Mammary epithelial cell (primary cell): ENCODE data around the gene IKBKE.

ENCODE experiments used
- EZH2 ChIP-seq: IDR thresholded peaks from 2 replicates; pipeline ENCODE4 v1.6.1; 2012; ENCODE audit warnings: low read length, inconsistent platforms, borderline replicate concordance
- TF ChIP-seq, protein P1 (sequence below), 2 donors: IDR thresholded peaks in 1 of 2; conservative IDR thresholded peaks in 1 of 2; 2 replicates each; pipeline ENCODE4 v1.5.1; 2011 to 2012; ENCODE audit warnings: inconsistent platforms in 2 of 2, low read length in 2 of 2, mild to moderate bottlenecking in 2 of 2, control low read depth in 1 of 2, low read depth in 1 of 2; ENCODE audit not compliant: insufficient read depth in 1 of 2; ENCODE audit errors: extremely low read depth in 1 of 2

DNA sequence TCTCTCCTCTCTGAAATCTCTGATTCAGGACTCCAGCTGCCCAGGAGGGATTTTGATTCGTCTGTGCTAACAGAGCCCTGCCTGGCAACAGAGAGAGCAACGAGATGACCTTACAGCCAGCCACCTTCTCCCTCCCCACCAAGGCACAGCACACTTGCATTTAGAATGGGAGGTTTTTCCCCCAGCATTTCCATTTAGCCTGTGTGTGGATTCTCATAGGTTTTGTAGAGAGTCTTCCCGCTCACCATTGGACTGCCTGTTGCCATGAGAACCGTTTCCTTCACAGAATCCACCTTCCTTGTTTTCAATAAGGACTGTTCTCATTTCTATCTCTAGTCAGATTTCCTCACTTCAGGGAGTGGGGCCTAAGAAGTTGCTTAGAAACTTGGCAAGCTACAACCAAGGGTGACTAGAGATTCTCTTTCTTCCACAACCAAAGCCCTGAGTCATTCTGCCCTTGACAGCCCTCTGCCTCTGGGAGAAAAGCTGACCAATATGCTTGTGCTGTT lies 5.8 kb upstream of the IKBKE start:
- TF ChIP-seq, protein P1, sequence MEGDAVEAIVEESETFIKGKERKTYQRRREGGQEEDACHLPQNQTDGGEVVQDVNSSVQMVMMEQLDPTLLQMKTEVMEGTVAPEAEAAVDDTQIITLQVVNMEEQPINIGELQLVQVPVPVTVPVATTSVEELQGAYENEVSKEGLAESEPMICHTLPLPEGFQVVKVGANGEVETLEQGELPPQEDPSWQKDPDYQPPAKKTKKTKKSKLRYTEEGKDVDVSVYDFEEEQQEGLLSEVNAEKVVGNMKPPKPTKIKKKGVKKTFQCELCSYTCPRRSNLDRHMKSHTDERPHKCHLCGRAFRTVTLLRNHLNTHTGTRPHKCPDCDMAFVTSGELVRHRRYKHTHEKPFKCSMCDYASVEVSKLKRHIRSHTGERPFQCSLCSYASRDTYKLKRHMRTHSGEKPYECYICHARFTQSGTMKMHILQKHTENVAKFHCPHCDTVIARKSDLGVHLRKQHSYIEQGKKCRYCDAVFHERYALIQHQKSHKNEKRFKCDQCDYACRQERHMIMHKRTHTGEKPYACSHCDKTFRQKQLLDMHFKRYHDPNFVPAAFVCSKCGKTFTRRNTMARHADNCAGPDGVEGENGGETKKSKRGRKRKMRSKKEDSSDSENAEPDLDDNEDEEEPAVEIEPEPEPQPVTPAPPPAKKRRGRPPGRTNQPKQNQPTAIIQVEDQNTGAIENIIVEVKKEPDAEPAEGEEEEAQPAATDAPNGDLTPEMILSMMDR (conservative IDR thresholded peaks at IDR 0.05 in 1 of 2, IDR thresholded peaks at IDR 0.05 in 1 of 2; ENCODE audit: extremely low read depth in 1 of 2, insufficient read depth in 1 of 2, low read depth in 1 of 2, low read length in 2 of 2): no peak
- TF ChIP-seq EZH2: no peak
